ENCODE results near the gene MOCOS.

DNA sequence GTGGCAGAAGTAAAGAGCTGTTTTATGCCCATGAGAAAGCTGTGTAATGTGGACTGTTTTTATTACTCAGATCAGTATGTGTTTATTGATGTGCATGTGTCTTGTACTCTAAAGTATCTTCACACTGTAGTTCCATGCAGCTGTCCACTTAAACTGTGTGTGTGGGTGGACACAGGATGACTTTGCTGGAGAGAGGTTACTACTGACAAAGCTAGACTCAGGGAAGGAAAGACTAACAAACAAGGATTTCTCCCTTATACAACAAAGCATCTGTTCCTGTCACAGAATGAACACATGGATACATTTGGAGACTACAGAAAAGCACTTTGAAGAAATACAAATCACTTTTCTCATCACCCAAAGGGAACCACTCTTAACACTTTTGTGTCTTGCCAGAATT is 120.2 kb downstream of the MOCOS start:
- no peak for TF ChIP-seq CTCF (IDR thresholded peaks at IDR 0.05; ENCODE audit: insufficient read depth, low read depth, low read length)
- TF ChIP-seq EZH2 (IDR thresholded peaks at IDR 0.05; ENCODE audit: insufficient read depth, low read length), result no peak
